ENCODE measurements around the gene CFAP107. TPM values are rescaled to one million over a fixed set of nuclear protein-coding genes. Genes with fewer than 3 reads are reported as not detected.

Gene CFAP107
- total RNA-seq: not detected in 3 replicates

DNA sequence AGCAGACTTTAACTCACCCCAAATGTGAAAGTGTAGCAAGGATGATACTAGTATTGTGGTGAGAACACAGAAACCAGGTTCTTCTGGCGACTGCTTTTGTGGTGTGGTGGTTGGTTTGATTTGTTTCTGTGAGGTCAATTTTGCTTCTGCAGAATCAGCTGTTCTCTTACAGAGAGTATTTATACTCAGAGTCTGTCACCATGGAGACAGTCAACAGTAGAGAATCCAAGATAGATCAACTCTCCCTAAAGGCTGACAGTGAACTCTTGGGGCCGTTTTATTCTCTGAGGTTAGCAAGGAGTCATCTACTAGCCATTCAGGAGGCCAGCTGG, at the start of gene CFAP107:
Gene CFAP107 (plus strand): TSS at position 209 of the 332 bp plus-strand sequence. CDS start 231 bp downstream, outside the sequence.
- no peak within 1 kb of the TSS for H3K4me3 Mint-ChIP-seq
- peaks cover 7% of the 10 kb centered on the region for H3K27me3 Mint-ChIP-seq (ENCODE audit: low read depth)
- no peak for DNase-seq (ENCODE audit: low spot score in 2 of 2, unreplicated experiment in 2 of 2)
- no peaks in the 10 kb centered on the region for H3K36me3 Mint-ChIP-seq
- H3K9me3 Mint-ChIP-seq: peaks cover 40% of the 10 kb centered on the region
- H3K27ac Mint-ChIP-seq: no peak within 1 kb of the TSS
- no peak for TF ChIP-seq CTCF (IDR thresholded peaks at IDR 0.05; ENCODE audit: unreplicated experiment)
- peaks cover 1% of the 10 kb centered on the region for H3K4me1 Mint-ChIP-seq

GRCh38 chr1:12696658-12697057, 49.3 kb upstream of the CFAP107 start:
- no peak for DNase-seq (ENCODE audit: low spot score in 2 of 2, unreplicated experiment in 2 of 2)
- Mint-ChIP-seq H3K27ac (no peak overlapping the region), H3K27me3 (ENCODE audit: low read depth) (peaks cover 1% of the 10 kb centered on the region), H3K36me3 (no peaks in the 10 kb centered on the region), H3K4me3 (no peak overlapping the region), H3K9me3 (peaks cover 25% of the 10 kb centered on the region), H3K4me1 (no peaks in the 10 kb centered on the region)
- no peak for TF ChIP-seq CTCF (IDR thresholded peaks at IDR 0.05; ENCODE audit: unreplicated experiment)

DNA sequence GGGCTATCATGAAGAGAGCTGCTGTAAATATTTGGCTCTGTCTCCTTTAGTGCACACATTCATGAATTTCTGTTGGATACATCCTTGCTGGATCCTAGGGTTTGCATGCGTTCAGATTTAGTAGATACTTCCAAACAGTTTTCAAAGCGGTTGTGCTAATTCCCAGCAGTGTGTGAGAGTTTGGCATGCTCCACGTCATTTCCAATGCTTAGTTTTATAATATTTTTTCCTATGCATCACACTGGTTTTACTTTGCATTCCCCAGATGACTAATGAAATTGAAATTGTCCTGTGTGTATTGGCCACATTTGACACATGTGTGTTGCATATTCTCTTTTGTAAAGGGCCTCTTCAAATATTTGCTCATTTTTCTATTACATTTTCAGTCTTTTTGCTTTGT, 48.6 kb upstream of the CFAP107 start:
- H3K9me3 Mint-ChIP-seq: peaks cover 25% of the 10 kb centered on the region
- H3K4me3 Mint-ChIP-seq: no peak overlapping the region
- no peak for DNase-seq (ENCODE audit: low spot score in 2 of 2, unreplicated experiment in 2 of 2)
- no peaks in the 10 kb centered on the region for H3K36me3 Mint-ChIP-seq
- no peak overlapping the region for H3K27ac Mint-ChIP-seq
- peaks cover 1% of the 10 kb centered on the region for H3K27me3 Mint-ChIP-seq (ENCODE audit: low read depth)
- no peak for TF ChIP-seq CTCF (IDR thresholded peaks at IDR 0.05; ENCODE audit: unreplicated experiment)
- H3K4me1 Mint-ChIP-seq: no peaks in the 10 kb centered on the region

DNA sequence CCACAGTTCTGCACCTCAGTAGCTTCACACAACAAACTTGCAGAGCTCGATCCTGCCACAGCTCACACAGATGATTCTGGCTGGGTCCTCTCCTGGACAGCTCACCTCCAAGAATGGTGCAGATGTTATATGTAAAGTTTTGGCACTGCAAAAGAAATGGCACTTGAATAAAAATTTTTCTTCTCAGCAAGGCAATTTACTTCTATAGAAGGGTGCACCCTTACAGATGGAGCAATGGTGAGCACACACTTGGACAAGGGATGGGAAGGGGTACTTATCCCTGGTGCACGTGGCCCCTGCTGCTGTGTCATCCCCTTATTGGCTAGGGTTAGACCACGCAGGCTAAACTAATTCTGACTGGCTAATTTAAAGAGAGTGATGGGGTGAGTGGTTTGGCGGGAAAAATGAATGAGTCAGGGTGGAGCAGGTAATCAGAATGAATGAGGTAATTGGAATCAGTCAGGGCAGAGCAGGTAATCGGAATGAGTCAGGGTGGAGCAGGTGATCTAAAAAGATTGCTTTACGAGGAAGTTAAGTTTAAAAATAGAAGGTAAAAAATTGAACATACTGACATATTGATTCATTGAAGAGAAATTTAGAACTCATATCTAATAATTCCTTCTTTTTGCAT, 42.1 kb upstream of the CFAP107 start:
- DNase-seq (ENCODE audit: low spot score in 2 of 2, unreplicated experiment in 2 of 2): no peak
- Mint-ChIP-seq H3K27ac (no peak overlapping the region), H3K4me3 (no peak overlapping the region), H3K36me3 (no peaks in the 10 kb centered on the region), H3K9me3 (peaks cover 39% of the 10 kb centered on the region), H3K27me3 (ENCODE audit: low read depth) (peaks cover 2% of the 10 kb centered on the region), H3K4me1 (no peaks in the 10 kb centered on the region)
- TF ChIP-seq CTCF (IDR thresholded peaks at IDR 0.05; ENCODE audit: unreplicated experiment): no peak

DNA sequence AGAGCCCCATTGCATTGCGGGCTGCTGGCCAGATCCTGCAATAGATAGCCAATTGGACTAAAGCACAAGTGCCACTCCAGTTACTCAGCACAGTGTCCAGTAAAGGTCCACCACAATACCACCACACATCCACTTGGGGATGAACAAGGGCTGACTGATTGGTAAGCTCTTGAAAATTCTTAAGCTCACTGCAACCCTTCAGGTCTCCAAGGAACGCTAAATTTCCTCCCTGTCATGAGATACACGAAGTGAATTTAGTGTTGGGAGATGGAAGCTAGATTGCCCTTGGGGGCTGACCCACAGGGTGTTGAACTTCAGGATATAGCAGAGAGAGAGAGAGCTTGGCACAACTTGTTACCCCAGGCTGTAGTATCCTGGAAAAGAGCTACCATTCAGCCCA, 39.9 kb upstream of the CFAP107 start:
- no peak overlapping the region for H3K27ac Mint-ChIP-seq
- peaks cover 7% of the 10 kb centered on the region for H3K27me3 Mint-ChIP-seq (ENCODE audit: low read depth)
- no peaks in the 10 kb centered on the region for H3K36me3 Mint-ChIP-seq
- no peak for TF ChIP-seq CTCF (IDR thresholded peaks at IDR 0.05; ENCODE audit: unreplicated experiment)
- H3K9me3 Mint-ChIP-seq: peaks cover 24% of the 10 kb centered on the region
- no peaks in the 10 kb centered on the region for H3K4me1 Mint-ChIP-seq
- DNase-seq (ENCODE audit: low spot score in 2 of 2, unreplicated experiment in 2 of 2): no peak
- no peak overlapping the region for H3K4me3 Mint-ChIP-seq
